Glutamatergic neuron (in vitro differentiated cells): Measurements from ENCODE around the gene GATAD2A. TPM values are rescaled to one million over a fixed set of nuclear protein-coding genes. Genes with fewer than 3 reads are reported as not detected.
"Not testable (repeated sequence)": the region's sequence is repeated elsewhere in the genome, so short reads cannot be mapped to it uniquely, and the experiment has no call there.

Source experiments
- DNase-seq: peaks from one replicate; pipeline ENCODE4 v3.0.0; 2022
- H3K27ac Mint-ChIP-seq: one replicate; pipeline ENCODE4 v1.8.0; 2020; ENCODE audit warnings: mild to moderate bottlenecking, mixed read lengths, inconsistent platforms; ENCODE audit not compliant: unreplicated experiment
- H3K27me3 Mint-ChIP-seq: one replicate; pipeline ENCODE4 v1.8.0; 2020; ENCODE audit warnings: mild to moderate bottlenecking, moderate library complexity, mixed read lengths, inconsistent platforms; ENCODE audit not compliant: unreplicated experiment
- H3K36me3 Mint-ChIP-seq: one replicate; pipeline ENCODE4 v1.8.0; 2020; ENCODE audit warnings: mild to moderate bottlenecking, mixed read lengths, inconsistent platforms; ENCODE audit not compliant: unreplicated experiment
- H3K4me1 Mint-ChIP-seq: one replicate; pipeline ENCODE4 v1.8.0; 2020; ENCODE audit warnings: mild to moderate bottlenecking, low read depth, mixed read lengths, inconsistent platforms; ENCODE audit not compliant: unreplicated experiment
- H3K4me3 Mint-ChIP-seq: one replicate; pipeline ENCODE4 v1.8.0; 2020; ENCODE audit warnings: mild to moderate bottlenecking, mixed read lengths, inconsistent platforms; ENCODE audit not compliant: unreplicated experiment
- H3K9me3 Mint-ChIP-seq: one replicate; pipeline ENCODE4 v1.8.0; 2020; ENCODE audit warnings: mild to moderate bottlenecking, moderate library complexity, mixed read lengths, inconsistent platforms; ENCODE audit not compliant: unreplicated experiment
- CTCF ChIP-seq: fragments of 200-600 bp; sonication (generic); IDR thresholded peaks from one replicate; pipeline ENCODE4 v1.5.0; 2021; ENCODE audit not compliant: partially characterized antibody, unreplicated experiment
- total RNA-seq: library from RNA; stranded (reverse); fragmentation: NEBNext Ultra II Directional; extraction: Animal tissue kit (Norgen Biotek cat#: 25700); gene quantifications from one replicate; pipeline ENCODE4 v1.2.1, GENCODE V29; 2021; ENCODE audit not compliant: unreplicated experiment

Gene GATAD2A
- total RNA-seq, 1 donor from 2014 or later, result 203 TPM

GRCh38 chr19:19452243-19453124 lies 47.0 kb downstream of the GATAD2A start:
- H3K36me3 Mint-ChIP-seq, result no peaks in the 10 kb centered on the region
- peaks cover 16% of the 10 kb centered on the region for H3K4me1 Mint-ChIP-seq
- H3K27ac Mint-ChIP-seq, result peak overlapping the region; percentile 83
- no peak for TF ChIP-seq CTCF
- peak overlapping the region; percentile 25 for H3K4me3 Mint-ChIP-seq
- no peak for DNase-seq
- peaks cover 2% of the 10 kb centered on the region for H3K27me3 Mint-ChIP-seq
- H3K9me3 Mint-ChIP-seq, result peaks cover 3% of the 10 kb centered on the region

GRCh38 chr19:19453125-19453454 lies 47.6 kb downstream of the GATAD2A start:
- H3K4me1 Mint-ChIP-seq, result peaks cover 17% of the 10 kb centered on the region
- peaks cover 2% of the 10 kb centered on the region for H3K27me3 Mint-ChIP-seq
- no peak overlapping the region for H3K27ac Mint-ChIP-seq
- TF ChIP-seq CTCF, result no peak
- H3K36me3 Mint-ChIP-seq, result no peaks in the 10 kb centered on the region
- DNase-seq, result no peak
- H3K9me3 Mint-ChIP-seq, result peaks cover 3% of the 10 kb centered on the region
- no peak overlapping the region for H3K4me3 Mint-ChIP-seq

GRCh38 chr19:19455166-19455919 lies 49.9 kb downstream of the GATAD2A start:
- H3K4me3 Mint-ChIP-seq, H3K36me3 Mint-ChIP-seq, H3K27me3 Mint-ChIP-seq, H3K27ac Mint-ChIP-seq, H3K9me3 Mint-ChIP-seq, DNase-seq: not testable (repeated sequence)
- peaks cover 29% of the 10 kb centered on the region for H3K4me1 Mint-ChIP-seq

- DNase-seq, result no peak
- no peaks in the 10 kb centered on the region for H3K36me3 Mint-ChIP-seq
- H3K4me1 Mint-ChIP-seq, result peaks cover 46% of the 10 kb centered on the region
- no peak for TF ChIP-seq CTCF
- H3K4me3 Mint-ChIP-seq, result no peak overlapping the region
- H3K27me3 Mint-ChIP-seq, result peaks cover 9% of the 10 kb centered on the region
- H3K27ac Mint-ChIP-seq, result peak overlapping the region; percentile 40
- peaks cover 8% of the 10 kb centered on the region for H3K9me3 Mint-ChIP-seq
Observed at GRCh38 chr19:19457671-19458070, 52.2 kb downstream of the GATAD2A start.

- H3K27me3 Mint-ChIP-seq, result peaks cover 11% of the 10 kb centered on the region
- peak overlapping the region; percentile 67 for H3K27ac Mint-ChIP-seq
- no peak for DNase-seq
- peaks cover 13% of the 10 kb centered on the region for H3K9me3 Mint-ChIP-seq
- H3K4me1 Mint-ChIP-seq, result peaks cover 52% of the 10 kb centered on the region
- no peak for TF ChIP-seq CTCF
- H3K36me3 Mint-ChIP-seq, result no peaks in the 10 kb centered on the region
- peak overlapping the region; percentile 31 for H3K4me3 Mint-ChIP-seq
Observed at GRCh38 chr19:19458110-19458816, 52.8 kb downstream of the GATAD2A start.
